HG02763 (cell line): ENCODE measurements around the gene KDSR.

Experiments
- ATAC-seq: cut with Tn5 transposase; IDR thresholded peaks from one replicate; pipeline ENCODE4 v1.9.1; 2021; ENCODE audit warnings: mild to moderate bottlenecking, moderate library complexity; ENCODE audit not compliant: unreplicated experiment

The KDSR gene

GRCh38 chr18:63322206-63322605, 44.8 kb downstream of the KDSR start:
- ATAC-seq = no peak

GRCh38 chr18:63321291-63321690, 45.7 kb downstream of the KDSR start:
- ATAC-seq = no peak

GRCh38 chr18:63320975-63321265, 46.1 kb downstream of the KDSR start:
- no peak for ATAC-seq

- peak; percentile 55 for ATAC-seq
These were observed 46.7 kb downstream of the KDSR start for GRCh38 chr18:63320123-63320974.

- peak; percentile 13 for ATAC-seq
These were observed 47.5 kb downstream of the KDSR start, which contains the start of gene BCL2 for GRCh38 chr18:63319383-63320122. TSS of gene BCL2 (minus strand) at chr18:63319769.

- ATAC-seq = no peak
These were observed 48.1 kb downstream of the KDSR start for GRCh38 chr18:63318889-63319382.

- ATAC-seq = peak; percentile 36
These were observed 48.8 kb downstream of the KDSR start for GRCh38 chr18:63317982-63318888.

GRCh38 chr18:63317556-63317946, 49.5 kb downstream of the KDSR start:
- ATAC-seq = no peak

GRCh38 chr18:63316612-63317555, 50.1 kb downstream of the KDSR start:
- ATAC-seq = peak; percentile 14

- ATAC-seq = no peak
These were observed 51.1 kb downstream of the KDSR start for GRCh38 chr18:63315876-63316275.

- no peak for ATAC-seq
These were observed 51.8 kb downstream of the KDSR start for GRCh38 chr18:63315131-63315662.

GRCh38 chr18:63314062-63314790, 52.8 kb downstream of the KDSR start:
- ATAC-seq = no peak

- ATAC-seq = no peak
These were observed 53.5 kb downstream of the KDSR start for GRCh38 chr18:63313396-63313917.

- ATAC-seq = peak; percentile 30
These were observed 54.1 kb downstream of the KDSR start for GRCh38 chr18:63312737-63313395.

GRCh38 chr18:63312019-63312409, 55.0 kb downstream of the KDSR start:
- ATAC-seq = peak; percentile 2

GRCh38 chr18:63311118-63312018, 55.6 kb downstream of the KDSR start:
- ATAC-seq = peak; percentile 59

- ATAC-seq = no peak
These were observed 57.6 kb downstream of the KDSR start for GRCh38 chr18:63309422-63309821.
